Measurements from ENCODE around the gene CSF3R. TPM values are rescaled to one million over a fixed set of nuclear protein-coding genes. Genes with fewer than 3 reads are reported as not detected.

Gene CSF3R
- total RNA-seq, 2 donors from 2014 or later, result 5.2 TPM; not detected in 1

DNA sequence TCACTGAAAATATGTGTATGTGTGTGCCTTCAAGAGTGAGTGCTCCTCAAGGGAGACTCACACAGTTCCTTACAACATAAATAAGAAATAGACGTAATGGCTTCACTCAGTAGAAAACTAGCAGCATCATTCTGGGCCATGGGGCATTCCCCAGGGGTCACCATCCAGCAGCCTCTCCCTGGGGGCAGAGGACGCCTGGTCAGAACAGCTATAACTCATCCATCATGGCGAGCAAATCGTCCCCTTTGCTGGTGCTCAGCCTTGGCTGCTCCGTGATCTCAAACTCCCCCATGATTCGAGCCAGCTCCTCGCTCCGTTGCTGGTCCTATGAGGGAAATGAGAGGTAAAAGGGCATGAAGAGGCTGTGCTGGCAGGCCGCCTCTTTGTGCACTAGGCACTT is 64.8 kb downstream of the CSF3R start:
- ATAC-seq, result no peak
- TF ChIP-seq POLR2A (IDR thresholded peaks at IDR 0.05), result no peak
- TF ChIP-seq, protein P1, sequence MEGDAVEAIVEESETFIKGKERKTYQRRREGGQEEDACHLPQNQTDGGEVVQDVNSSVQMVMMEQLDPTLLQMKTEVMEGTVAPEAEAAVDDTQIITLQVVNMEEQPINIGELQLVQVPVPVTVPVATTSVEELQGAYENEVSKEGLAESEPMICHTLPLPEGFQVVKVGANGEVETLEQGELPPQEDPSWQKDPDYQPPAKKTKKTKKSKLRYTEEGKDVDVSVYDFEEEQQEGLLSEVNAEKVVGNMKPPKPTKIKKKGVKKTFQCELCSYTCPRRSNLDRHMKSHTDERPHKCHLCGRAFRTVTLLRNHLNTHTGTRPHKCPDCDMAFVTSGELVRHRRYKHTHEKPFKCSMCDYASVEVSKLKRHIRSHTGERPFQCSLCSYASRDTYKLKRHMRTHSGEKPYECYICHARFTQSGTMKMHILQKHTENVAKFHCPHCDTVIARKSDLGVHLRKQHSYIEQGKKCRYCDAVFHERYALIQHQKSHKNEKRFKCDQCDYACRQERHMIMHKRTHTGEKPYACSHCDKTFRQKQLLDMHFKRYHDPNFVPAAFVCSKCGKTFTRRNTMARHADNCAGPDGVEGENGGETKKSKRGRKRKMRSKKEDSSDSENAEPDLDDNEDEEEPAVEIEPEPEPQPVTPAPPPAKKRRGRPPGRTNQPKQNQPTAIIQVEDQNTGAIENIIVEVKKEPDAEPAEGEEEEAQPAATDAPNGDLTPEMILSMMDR (IDR thresholded peaks at IDR 0.05), result no peak
- no peak overlapping the region for H3K4me3 ChIP-seq
- 85 to 90% methylated on average over 8 to 9 of the region's 9 CpGs for WGBS, 2 donors
- no peak for DNase-seq
- H3K27me3 ChIP-seq, result no peaks in the 10 kb centered on the region
- H3K4me1 ChIP-seq, result no peaks in the 10 kb centered on the region
- no peaks in the 10 kb centered on the region for H3K9me3 ChIP-seq
- H3K36me3 ChIP-seq (replicated peaks in 1 of 2; ENCODE audit: insufficient read depth in 1 of 2, low read depth in 2 of 2), result no peaks in the 10 kb centered on the region
- intact Hi-C loops (cut with DNase I), result loop anchor here (10.0 kb wide), 1 partner anchor 323 kb away; no protein-coding TSS in a partner anchor
- no peak overlapping the region for H3K27ac ChIP-seq

Small RNA genes within 50 kb of the gene (small RNA-seq; reads per million reads assigned to genes)
- not detected for gene SNORA63C

Other genes starting within 250 kb of the CSF3R start
- under 1 TPM; 0.33 to 0.52 TPM for gene SH3D21, start 176.5 kb downstream of the CSF3R start, total RNA-seq
- gene EVA1B, start 159.3 kb downstream of the CSF3R start, total RNA-seq, result 10 to 100 TPM; 32.2 to 32.3 TPM
- gene STK40, start 97.0 kb downstream of the CSF3R start, total RNA-seq, result 10 to 100 TPM; 25.2 to 30.3 TPM
- gene LSM10, start 85.0 kb downstream of the CSF3R start, total RNA-seq, result 10 to 100 TPM; 12.2 to 21.8 TPM
- gene OSCP1, start 32.5 kb downstream of the CSF3R start, total RNA-seq, result 1 to 10 TPM; 2.0 to 3.9 TPM
- 10 to 100 TPM; 24.4 to 31.1 TPM for gene MRPS15, start 18.5 kb downstream of the CSF3R start, total RNA-seq